ENCODE measurements around the gene CKAP4.

DNA sequence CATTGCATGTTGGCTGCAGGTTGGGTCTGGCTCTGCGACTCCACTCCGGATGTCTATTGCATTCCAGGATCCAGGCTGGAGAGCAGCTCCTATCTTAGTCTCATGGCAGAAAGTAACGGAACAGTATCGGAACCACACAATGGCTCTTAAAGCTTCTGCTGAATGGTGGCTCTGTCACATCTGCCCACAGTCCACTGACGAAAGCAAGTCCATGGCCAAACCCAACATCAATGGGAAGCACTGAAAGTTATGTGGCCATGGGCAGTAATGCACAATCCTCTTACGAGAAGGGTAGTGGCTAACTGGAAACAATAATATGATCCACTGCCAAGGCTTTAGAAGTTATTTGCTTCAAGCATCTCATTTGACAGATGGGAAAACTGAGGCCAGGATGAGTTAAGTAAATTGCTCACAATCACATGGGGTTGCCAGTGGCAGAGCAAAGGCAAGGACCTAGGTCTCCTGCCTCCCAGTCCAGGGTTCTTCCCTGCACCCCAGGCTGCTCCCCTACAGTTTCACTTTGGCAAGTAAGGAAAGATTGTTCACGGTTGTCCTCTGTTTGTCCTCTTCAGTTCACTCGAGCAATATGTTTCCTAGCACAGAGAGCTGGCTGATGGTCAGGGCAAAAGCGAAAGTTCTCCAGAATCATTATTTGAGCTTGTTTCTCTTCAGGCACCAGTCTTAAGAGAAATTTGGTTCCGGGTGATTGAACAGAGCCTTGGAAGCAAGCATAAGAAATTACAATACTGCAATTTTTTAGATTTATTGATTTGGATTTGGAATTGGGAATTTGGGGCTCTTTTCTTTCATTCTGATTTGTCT, 54.2 kb downstream of the CKAP4 start:
- TF ChIP-seq SP1 (IDR thresholded peaks at IDR 0.05) (no peak), SUZ12 (IDR thresholded peaks at IDR 0.05) (no peak), ELF4 (IDR thresholded peaks at IDR 0.05) (no peak), FOXM1 (IDR thresholded peaks at IDR 0.05; ENCODE audit: borderline replicate concordance) (no peak), BHLHE40 (IDR thresholded peaks at IDR 0.05; ENCODE audit: borderline replicate concordance) (no peak), NFRKB (IDR thresholded peaks at IDR 0.05) (no peak), FOXA1 (IDR thresholded peaks at IDR 0.05) (no peak), CTBP1 (IDR thresholded peaks at IDR 0.05; ENCODE audit: borderline replicate concordance) (no peak), TARDBP (IDR thresholded peaks at IDR 0.05) (no peak), LEF1 (IDR thresholded peaks at IDR 0.05; ENCODE audit: borderline replicate concordance) (no peak), ARNT (IDR thresholded peaks at IDR 0.05) (no peak), FOXK2 (IDR thresholded peaks at IDR 0.05) (no peak), ZNF384 (IDR thresholded peaks at IDR 0.05) (no peak)
- TF ChIP-seq, protein P1, sequence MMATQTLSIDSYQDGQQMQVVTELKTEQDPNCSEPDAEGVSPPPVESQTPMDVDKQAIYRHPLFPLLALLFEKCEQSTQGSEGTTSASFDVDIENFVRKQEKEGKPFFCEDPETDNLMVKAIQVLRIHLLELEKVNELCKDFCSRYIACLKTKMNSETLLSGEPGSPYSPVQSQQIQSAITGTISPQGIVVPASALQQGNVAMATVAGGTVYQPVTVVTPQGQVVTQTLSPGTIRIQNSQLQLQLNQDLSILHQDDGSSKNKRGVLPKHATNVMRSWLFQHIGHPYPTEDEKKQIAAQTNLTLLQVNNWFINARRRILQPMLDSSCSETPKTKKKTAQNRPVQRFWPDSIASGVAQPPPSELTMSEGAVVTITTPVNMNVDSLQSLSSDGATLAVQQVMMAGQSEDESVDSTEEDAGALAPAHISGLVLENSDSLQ (IDR thresholded peaks at IDR 0.05): no peak

All from HEK293T (cell line).